HG03095 (cell line): ENCODE measurements around the gene CCDC194.
A peak's percentile ranks its signal among the peaks of the same experiment; 100 is the strongest.

Experiments
- ATAC-seq: cut with Tn5 transposase; IDR thresholded peaks from one replicate; pipeline ENCODE4 v1.9.1; 2021; ENCODE audit warnings: moderate library complexity; ENCODE audit not compliant: unreplicated experiment

The CCDC194 gene, protein sequence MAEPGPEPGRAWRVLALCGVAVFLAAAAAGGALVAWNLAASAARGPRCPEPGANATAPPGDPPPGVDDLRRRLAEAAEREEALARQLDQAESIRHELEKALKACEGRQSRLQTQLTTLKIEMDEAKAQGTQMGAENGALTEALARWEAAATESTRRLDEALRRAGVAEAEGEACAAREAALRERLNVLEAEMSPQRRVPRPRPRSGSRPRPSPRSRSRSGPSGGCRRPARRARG

DNA sequence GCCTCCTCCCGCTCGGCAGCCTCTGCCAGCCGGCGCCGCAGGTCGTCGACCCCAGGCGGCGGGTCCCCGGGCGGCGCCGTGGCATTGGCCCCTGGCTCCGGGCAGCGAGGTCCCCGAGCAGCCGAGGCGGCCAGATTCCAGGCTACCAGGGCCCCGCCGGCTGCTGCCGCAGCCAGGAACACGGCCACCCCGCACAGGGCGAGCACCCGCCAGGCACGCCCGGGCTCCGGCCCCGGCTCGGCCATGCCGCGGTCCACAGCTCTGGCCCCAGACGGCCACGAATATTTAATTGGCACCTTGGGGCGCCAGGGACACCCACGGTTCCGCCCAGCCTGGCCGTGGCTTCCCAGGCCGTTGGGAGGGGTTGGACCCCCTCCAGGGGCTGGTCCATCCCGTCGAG is at the start of gene CCDC194:
Gene CCDC194, minus strand, starts transcription at position 283 of the 400 bp plus-strand sequence. Its CDS starts 38 bp downstream, at position 245.
- no peak for ATAC-seq

DNA sequence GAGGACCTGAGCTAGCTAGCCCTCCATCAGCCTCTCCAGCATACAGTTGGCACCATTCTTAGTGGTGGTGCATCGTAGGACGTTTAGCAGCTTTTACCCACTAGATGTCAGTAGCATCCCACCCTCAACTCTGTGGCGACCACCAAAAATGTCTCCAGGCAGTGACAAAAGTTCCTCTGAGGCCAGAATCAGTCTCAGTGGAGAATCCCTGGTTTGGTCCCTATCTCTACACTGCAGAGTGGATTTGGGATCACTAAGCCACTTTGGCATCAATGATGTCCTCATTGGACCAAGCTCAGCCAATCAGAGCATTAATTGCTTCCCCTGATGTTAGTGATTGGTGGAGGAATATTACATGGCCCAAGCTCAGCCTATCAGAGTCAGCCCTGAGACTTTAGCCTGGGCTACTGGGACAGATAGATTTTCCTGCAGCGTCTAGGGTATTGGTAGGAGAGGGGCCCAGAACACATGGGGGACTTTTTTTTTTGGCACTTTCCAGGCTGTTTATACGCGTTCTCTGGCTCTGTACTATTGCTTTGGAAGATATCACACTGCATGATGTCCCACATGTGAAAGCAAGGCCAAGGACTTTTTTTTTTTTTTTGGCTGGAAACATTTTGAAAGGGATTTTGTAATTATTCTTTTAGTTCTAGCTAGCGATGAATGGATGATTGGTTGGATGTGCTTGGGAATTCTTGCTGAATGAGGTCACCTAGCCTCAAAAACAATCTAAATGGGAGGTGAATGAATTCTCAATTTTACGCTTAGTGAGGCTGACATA is 47.4 kb upstream of the CCDC194 start:
- ATAC-seq = no peak

DNA sequence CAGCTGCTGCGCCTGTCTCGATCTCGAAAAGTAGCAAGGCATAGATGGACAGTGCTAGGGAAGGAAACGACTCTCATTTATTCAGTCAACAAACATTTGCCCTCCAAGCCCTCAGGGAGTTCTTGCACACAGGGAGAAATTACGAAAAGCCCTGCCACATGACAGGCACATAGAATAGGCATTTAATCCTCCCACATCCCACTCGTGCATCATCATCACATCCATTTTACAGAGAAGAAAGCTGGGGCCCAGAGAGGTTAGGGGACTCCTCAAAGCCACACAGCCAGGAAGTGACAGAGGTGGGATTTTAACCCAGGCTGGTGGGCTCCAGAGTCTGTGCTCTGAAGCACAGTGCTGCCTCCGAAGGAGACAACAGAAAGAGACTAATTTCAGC is 42.9 kb upstream of the CCDC194 start:
- ATAC-seq = no peak

DNA sequence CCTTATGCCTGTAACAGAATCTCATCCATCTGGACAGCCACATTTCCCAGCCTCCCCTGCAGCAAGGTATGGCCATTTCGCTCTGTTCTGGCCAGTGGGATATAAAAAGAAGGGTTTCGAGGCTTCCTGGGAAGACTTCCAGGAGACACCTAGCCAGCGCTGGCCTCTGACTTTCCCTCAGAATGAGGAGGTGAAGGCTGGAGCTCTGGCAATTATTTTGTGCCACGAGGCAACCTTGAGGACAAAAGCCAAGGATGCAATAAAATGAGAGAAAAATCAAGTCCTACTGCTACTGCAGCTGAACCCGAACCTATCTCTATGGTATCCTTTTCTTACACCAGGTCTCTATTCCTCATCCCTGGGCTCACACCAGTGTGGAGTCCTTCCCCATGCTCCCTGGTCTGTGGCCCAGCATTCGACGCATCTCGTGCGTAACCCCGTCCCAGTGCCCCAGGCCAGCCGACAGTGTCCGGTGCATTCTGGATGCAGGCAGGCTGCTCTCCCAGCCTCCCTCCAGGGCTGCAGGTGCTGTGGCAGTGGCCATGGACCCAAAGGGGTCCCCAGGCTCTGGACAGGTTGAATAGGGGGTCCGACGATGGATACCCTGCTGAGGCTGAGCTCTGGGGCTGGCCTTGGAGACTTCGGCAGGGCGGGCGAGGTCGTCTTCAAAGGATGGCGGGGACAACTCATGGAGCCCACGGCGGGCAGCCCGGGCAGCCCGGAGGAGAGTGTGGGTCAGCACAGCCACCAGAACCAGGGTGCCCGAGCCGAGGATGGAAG is 42.3 kb upstream of the CCDC194 start:
- ATAC-seq = no peak

DNA sequence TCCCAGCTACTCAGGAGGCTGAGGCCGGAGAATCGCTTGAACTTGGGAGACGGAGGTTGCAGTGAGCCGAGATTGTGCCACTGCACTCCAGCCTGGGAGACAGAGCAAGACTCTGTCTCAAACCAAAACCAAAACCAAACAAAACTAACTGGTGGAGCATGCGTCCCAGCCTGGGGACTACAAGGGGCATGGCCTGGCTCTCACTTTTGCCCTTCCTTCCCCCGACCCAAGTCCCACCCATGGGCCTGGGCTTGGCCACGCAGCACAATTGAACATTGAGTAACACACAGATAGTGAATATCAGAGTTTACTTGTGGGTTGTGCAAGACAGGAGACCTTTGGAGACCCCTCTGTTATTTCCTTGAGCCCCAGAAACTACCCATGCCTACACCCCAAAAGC is 41.2 kb upstream of the CCDC194 start:
- ATAC-seq = no peak

DNA sequence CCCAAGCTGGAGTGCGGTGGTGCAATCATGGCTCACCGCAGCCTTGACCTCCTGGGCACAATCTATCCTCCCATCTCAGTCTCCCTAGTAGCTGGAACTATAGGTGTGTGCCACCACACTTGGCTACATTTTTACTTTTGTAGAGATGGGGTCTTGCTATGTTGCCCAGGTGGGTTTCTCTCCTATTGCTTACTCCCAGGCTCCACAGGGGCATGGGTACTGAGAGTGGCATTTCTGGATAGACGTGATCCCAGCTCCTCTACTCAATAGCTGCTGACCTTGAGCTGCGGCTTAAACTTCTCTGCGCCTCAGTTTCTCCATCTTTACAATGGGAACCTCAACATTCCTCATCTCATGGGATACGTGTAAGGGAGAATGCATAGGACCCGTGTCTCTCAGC is 37.4 kb upstream of the CCDC194 start:
- no peak for ATAC-seq

DNA sequence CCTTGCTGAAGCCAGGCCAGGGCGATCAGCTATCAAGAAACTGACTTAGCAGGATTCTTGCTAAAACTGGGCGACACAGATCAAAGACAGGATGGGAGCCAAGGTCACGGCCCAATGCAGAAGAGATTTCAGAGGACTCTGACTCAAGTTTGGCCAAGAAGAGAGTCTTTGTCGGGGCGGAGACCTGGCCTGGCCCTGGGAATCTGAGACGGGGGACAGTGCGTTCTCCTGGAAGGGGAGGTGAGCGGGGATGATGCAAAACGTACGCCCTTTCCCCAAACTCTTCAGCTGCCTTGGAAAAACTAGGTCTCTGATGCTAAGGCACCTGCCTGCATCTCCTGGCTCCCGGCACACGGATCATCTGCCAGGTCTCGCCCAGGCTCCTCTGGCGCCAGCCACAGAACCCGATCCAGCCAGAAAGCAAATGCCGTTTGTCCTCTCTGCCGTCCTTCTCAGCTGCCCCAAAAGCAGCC is 35.7 kb upstream of the CCDC194 start:
- no peak for ATAC-seq

DNA sequence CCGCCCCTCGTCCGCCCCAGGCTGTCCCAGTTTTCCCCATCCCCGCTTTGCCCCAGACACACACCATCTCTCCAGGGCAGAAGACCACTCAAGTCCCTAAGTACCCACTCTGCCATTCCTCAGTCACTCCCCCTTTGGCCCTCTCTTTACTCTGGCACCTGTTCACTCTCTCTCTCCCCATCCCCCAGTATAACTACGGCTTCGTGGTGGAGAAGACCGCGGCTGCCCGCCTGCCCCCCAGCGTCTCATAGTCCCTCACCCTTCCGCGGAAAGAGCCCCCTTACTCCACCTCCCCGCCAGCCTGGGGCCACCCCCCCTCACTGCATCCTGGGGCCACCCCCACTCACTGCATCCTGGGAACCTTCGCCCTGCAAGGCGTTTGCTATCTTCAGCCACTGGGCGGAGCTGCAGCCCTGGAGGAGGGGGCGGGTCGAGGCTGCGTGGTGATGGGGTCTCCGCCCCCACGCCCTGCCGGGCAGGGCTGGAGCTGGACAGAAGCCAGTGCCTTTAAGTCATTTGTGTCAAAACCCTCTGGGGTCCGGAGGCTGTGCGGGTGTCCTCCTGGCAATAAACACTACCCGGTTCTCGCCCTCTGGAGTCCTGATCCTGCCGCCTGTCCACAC is 30.9 kb upstream of the CCDC194 start:
- ATAC-seq = no peak

DNA sequence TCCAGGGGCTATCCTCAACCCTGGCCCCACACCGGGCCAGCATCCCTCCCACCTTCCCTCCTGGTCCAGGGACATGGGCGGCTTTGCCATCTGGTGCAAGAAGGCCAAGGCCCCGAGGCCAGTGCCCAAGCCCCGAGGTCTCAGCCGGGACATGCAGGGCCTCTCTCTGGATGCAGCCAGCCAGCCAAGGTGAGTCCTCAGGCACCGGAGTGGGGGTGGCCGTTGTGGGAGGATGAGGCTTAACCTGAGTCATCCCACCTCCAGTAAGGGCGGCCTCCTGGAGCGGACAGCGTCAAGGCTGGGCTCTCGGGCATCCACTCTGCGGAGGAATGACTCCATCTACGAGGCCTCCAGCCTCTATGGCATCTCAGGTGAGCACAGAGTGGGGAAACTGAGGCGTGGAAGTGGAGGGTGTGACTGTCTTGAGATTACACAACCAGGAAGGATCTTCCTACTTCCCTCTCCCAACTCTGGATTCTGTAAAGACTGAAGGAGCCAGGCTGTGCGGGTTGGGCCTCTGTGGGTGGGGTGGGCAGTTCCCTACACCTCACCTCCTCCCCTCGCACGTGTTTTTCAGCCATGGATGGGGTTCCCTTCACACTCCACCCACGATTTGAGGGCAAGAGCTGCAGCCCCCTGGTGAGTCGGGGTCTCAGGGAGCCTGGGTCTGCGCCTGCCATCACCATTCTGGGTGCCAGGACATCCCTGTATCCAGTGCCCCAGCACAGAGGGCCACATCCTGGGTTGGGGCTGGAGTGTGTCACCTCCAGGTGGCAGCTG is 29.6 kb upstream of the CCDC194 start:
- no peak for ATAC-seq

DNA sequence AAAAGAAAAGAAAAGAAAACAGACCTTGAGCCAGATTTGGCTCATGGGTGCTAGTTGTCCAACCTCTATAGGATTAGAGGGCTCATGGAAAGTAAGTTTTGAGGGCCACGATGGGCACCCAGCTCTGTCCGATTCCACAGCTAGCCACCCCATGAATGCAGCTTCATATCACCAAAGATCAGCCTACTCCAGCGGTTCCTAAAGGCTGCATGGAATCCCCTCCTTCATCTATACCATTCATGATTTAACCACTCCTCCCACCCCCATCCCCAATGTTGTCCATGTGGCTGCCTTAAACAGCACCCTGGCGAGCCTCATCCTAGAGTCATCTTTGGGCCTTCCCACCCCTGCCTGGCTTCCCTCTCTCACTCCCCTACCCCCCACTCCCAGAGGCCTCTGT is 27.9 kb upstream of the CCDC194 start:
- no peak for ATAC-seq

DNA sequence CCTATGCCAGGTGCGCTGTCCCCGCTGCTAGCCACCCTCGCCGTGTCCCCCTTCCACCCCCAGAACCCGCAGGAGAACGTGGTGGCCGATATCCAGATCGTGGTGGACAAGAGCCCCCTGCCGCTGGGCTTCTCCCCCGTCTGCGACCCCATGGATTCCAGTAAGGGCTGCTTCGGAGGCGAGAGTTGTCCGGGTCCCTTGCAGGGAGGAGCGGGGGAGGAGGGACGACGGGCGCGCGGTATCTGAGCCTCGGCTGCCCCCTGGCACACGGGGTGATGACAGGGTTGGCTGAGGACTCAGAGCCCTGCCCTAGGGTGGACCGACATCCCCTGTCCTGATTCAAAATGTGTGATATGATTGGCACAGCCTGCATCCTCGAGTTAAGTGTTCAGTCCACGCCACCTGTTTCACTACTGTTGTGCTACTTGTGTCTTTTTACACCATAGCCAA is 26.5 kb upstream of the CCDC194 start:
- no peak for ATAC-seq

DNA sequence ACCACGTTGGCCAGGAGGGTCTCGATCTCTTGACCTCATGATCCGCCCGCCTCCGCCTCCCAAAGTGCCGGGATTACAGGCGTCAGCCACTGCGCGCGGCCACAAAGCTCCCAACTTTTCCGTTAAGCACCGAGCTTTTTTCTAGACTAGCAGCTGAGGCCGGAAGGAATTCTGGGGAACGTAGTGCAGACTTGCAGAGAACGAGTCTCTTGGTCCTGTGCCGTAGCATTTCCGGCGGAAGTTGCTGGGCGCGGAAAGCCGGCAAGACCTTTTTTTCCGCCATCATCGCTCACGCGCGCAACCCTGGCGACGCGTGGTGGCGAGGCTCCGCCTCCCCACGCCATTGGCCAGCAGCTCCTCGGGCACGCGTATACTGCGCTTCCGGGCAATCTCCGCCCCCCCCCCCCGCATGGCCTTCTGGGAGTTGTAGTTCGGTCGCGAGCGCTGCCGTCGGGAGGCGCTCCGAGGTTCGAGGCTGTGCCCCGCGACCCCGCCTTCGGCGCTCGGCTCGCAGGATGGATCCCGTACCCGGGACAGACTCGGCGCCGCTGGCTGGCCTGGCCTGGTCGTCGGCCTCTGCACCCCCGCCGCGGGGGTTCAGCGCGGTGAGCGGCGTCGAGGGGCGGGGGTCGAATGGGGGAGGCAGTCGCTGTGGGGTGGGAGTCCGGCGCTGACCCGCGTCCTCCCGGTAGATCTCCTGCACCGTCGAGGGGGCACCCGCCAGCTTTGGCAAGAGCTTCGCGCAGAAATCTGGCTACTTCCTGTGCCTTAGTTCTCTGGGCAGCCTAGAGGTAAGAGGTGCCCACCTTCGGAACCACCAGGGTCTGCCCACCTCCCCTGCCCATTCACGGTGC is 25.9 kb upstream of the CCDC194 start, which contains the start of gene MVB12A:
Gene MVB12A, plus strand, starts transcription at position 427 of the 854 bp plus-strand sequence. Its CDS starts 89 bp downstream, at position 516.
- ATAC-seq = peak; percentile 81

DNA sequence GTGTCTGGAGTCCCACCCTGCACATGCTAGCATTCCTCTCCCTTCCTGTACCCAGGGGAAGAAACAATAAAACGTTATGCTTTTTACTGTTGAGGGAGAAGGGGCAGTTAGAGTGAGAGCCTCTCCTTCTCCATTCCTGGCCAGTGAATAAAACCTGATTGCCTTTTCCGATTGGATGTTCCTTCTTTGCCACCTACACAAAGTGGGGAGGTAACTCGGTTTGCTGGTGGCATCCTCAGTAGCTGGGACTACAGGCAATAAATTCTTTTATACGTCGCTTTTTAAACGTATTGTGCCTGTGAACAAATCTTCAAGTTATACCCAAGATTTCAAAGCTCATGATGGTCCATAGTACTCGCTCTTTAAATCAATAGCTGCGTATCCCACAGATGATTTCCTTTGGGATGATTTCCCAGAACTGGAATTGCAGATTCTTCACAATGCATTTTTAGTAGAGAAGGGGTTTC is 25.2 kb upstream of the CCDC194 start:
- no peak for ATAC-seq

DNA sequence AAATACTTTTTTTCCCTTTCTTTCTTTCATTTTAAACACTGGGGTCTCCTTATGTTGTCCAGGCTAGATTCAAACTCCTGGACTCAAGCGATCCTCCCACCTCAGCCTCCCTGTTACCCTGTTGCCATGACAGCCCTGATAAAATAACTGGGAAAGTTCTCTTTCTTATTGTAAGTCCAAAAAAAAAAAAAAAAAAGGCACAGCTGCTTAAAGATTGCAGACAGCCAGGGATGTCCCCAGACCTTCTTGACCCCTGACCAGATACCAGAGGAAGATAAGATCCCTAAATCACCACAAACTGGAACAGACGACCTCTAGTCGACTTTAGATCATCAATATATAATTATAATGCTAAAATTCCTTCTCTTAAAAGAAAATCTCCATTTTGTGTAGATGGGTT is 24.7 kb upstream of the CCDC194 start:
- no peak for ATAC-seq

DNA sequence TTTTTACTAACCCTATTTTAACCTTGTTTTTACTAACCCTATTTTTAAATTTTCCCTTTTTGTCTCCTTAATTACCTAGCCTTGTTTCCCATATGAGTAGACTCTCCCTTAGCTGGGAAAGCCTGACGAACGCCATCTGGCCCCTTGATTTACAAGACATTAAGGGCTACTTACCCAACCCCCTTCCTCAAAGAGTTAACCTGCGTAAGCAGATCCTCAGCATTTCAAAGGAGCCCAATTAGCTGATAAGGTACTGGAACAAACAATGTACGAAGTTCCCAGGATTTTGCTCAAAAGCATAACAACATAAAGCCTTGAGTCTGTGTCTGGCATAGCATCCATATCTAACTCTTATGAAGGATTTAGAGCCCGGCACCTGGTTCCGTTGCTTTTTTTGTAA is 21.1 kb upstream of the CCDC194 start:
- ATAC-seq = no peak

DNA sequence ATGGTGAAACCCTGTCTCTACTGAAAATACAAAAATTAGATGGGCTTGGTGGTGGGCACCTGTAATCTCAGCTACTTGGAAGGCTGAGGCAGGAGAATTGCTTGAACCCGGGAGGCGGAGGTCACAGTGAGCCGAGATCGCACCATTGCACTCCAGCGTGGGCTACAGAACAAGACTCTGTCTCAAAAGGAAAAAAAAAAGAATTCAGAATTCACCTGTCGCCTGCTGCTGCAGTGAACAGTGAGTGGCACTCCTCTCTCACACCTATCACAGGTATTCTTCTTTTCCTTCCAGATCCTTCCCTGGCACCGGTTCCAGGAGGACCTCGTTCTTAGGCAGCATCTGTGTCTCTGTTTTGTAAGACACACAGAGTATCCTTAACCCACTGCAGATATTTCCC is 20.1 kb upstream of the CCDC194 start:
- no peak for ATAC-seq

DNA sequence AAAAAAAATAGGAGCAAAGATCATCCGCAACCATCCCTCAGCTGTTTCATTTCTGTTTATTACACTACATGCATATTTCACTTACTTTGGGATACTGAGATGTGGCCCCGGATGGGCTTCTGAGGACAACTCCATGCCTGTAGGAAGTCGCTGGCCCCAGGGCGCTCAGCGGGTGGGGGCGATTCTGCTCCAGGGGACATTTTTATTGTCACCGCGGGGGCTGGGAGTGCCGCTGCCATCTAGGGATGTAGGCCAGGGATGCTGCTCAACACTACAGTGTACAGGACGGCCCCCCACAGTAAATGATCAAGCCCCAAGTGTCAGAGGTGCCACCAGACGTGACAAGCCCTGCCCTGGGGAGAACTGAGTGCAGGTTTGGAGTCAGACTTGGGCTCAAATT is 17.8 kb upstream of the CCDC194 start:
- ATAC-seq = no peak

DNA sequence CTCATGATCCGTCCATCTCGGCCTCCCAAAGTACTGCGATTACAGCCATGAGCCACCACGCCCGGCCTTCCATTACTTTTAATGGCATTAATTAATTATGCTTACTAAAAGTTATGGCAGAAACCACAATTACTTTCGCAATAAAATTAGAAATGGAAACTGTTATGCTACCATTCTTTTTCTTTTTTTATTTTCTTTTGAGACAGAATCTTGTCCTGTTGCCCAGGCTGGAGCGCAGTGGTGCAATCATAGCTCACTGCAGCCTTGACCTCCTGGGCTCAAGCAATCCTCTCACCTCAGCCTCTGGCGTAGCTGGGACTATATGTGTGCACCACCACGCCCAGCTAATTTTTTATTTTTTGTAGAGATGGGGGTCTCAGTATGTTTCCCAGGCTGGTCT is 16.0 kb upstream of the CCDC194 start:
- ATAC-seq = no peak

DNA sequence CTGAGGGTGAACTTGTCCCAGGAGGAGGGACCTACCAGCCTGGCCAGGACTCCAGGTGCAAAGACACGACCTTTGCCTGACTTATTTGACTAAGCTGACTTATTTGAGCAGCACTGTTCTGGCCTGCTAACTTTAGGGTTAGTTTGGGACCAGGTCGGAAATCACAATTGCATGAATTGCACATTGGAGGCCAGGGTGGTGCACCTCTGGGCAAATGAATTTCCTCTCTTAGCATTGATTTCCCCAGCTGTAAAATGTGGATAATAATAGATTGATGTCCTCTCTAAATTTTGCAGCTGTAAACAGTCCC is 12.8 kb upstream of the CCDC194 start:
- no peak for ATAC-seq
